H1 (cell line): ENCODE results near the gene LONRF2. TPM values are rescaled to one million over a fixed set of nuclear protein-coding genes. Genes with fewer than 3 reads are reported as not detected.

Experiments used
- CTCF ChIA-PET: fragments of 300-600 bp; sonication (Branson Sonifier 250); formaldehyde crosslinking; loops from one replicate; lab custom pipeline; 2021; ENCODE audit not compliant: partially characterized antibody; lab: Charles Lee
- POLR2A ChIA-PET: fragments of 300-600 bp; sonication (Branson Sonifier 250); formaldehyde crosslinking; loops from one replicate; lab custom pipeline; 2021; ENCODE audit warnings: inconsistent platforms; ENCODE audit not compliant: partially characterized antibody; lab: Charles Lee
- DNase-seq, 2 experiments: peaks; one replicate each; pipeline versions ENCODE4 v3.0.0 to v3.0.0-alpha.2; 2010 to 2022; ENCODE audit warnings: low spot score in 2 of 2, low read depth in 1 of 2, mixed read lengths in 1 of 2
- FAIRE-seq: peaks from 2 replicates; lab custom pipeline; 2011; peaks lifted over from hg19 to GRCh38; lab: Jason Lieb, UNC
- H2AFZ ChIP-seq: 2 replicates; pipeline ENCODE4 v1.8.1; 2012; ENCODE audit warnings: low read length, inconsistent platforms
- H2AK5ac ChIP-seq: 2 replicates; pipeline ENCODE4 v1.6.1; 2013; ENCODE audit warnings: low read depth, low read length
- H2BK120ac ChIP-seq: replicated peaks from 2 replicates; pipeline ENCODE3; 2013; ENCODE audit warnings: low read depth, low read length, inconsistent platforms
- H2BK12ac ChIP-seq: 2 replicates; pipeline ENCODE4 v1.6.1; 2013; ENCODE audit warnings: low read depth, low read length
- H2BK15ac ChIP-seq: 2 replicates; pipeline ENCODE4 v1.6.1; 2013; ENCODE audit warnings: low read length
- H2BK20ac ChIP-seq: 2 replicates; pipeline ENCODE4 v1.6.1; 2013; ENCODE audit warnings: low read length
- H2BK5ac ChIP-seq: 2 replicates; pipeline ENCODE4 v1.6.1; 2013; ENCODE audit warnings: low read depth, low read length
- H3K14ac ChIP-seq: 2 replicates; pipeline ENCODE4 v1.6.1; 2013; ENCODE audit warnings: inconsistent platforms; ENCODE audit not compliant: insufficient read length
- H3K18ac ChIP-seq: 2 replicates; pipeline ENCODE4 v1.6.1; 2013; ENCODE audit warnings: low read length; ENCODE audit errors: extremely low read depth
- H3K23ac ChIP-seq: 2 replicates; pipeline ENCODE4 v1.6.1; 2013; ENCODE audit warnings: inconsistent platforms; ENCODE audit not compliant: insufficient read length
- H3K23me2 ChIP-seq: 2 replicates; pipeline ENCODE4 v1.6.1; 2013; ENCODE audit warnings: low read depth, low read length
- H3K27ac ChIP-seq: 2 replicates; pipeline ENCODE4 v1.6.1; 2011; ENCODE audit warnings: low read depth, low read length, inconsistent platforms
- H3K27me3 ChIP-seq, 4 experiments: replicated peaks in 1 of 4; 1 replicate in 1 of 4; 2 replicates in 3 of 4; pipeline versions ENCODE4 v1.6.1 to v1.8.1; 2011 to 2013; ENCODE audit warnings: low read length in 3 of 4, mild to moderate bottlenecking in 3 of 4, inconsistent platforms in 2 of 4, mixed read lengths in 2 of 4, moderate library complexity in 1 of 4; ENCODE audit not compliant: control insufficient read depth in 3 of 4, insufficient read depth in 3 of 4; ENCODE audit errors: extremely low read depth in 1 of 4
- H3K36me3 ChIP-seq, 4 experiments: 2 replicates each; pipeline versions ENCODE4 v1.6.1 to v1.8.1; 2011 to 2013; ENCODE audit warnings: mild to moderate bottlenecking in 4 of 4, low read length in 3 of 4, moderate library complexity in 2 of 4, control low read depth in 1 of 4, inconsistent platforms in 1 of 4; ENCODE audit not compliant: insufficient read depth in 4 of 4, control insufficient read depth in 2 of 4
- H3K4ac ChIP-seq: replicated peaks from 2 replicates; pipeline ENCODE3; 2013; ENCODE audit warnings: low read length, low read depth, mixed read lengths, inconsistent platforms; ENCODE audit not compliant: insufficient read length
- H3K4me1 ChIP-seq, 4 experiments: replicated peaks in 1 of 4; 1 replicate in 1 of 4; 2 replicates in 3 of 4; pipeline versions ENCODE4 v1.6.1 to v1.8.1; 2011 to 2013; ENCODE audit warnings: low read length in 3 of 4, inconsistent platforms in 2 of 4, mixed read lengths in 1 of 4; ENCODE audit not compliant: insufficient read depth in 4 of 4, control insufficient read depth in 3 of 4
- H3K4me2 ChIP-seq, 2 experiments: 2 replicates each; pipeline versions ENCODE4 v1.6.1 to v1.8.1; 2011 to 2013; ENCODE audit warnings: low read depth in 2 of 2, low read length in 2 of 2, control low read depth in 1 of 2, inconsistent platforms in 1 of 2, mild to moderate bottlenecking in 1 of 2; ENCODE audit not compliant: insufficient read depth in 1 of 2
- H3K4me3 ChIP-seq, 4 experiments: fragments of 200-600, 300-600 bp in 1 of 4; sonication (generic), shearing (Covaris generic), sonication (Bioruptor Twin) in 1 of 4; 2 replicates each; pipeline versions ENCODE4 v1.5.1 to v1.8.1; 2011 to 2016; ENCODE audit warnings: low read length in 4 of 4, low read depth in 3 of 4, control low read depth in 2 of 4, inconsistent platforms in 2 of 4, mild to moderate bottlenecking in 2 of 4, mixed read lengths in 1 of 4, moderate library complexity in 1 of 4; ENCODE audit not compliant: insufficient read depth in 2 of 4; ENCODE audit errors: extremely low read depth in 1 of 4
- H3K56ac ChIP-seq: replicated peaks from 2 replicates; pipeline ENCODE3; 2013; ENCODE audit warnings: low read depth, mild to moderate bottlenecking, mixed read lengths, low read length, inconsistent platforms; ENCODE audit not compliant: insufficient read length
- H3K79me1 ChIP-seq: 2 replicates; pipeline ENCODE4 v1.6.1; 2013; ENCODE audit warnings: low read depth, low read length, control low read depth
- H3K79me2 ChIP-seq, 2 experiments: 2 replicates each; pipeline versions ENCODE4 v1.6.1 to v1.8.1; 2012 to 2013; ENCODE audit warnings: low read length in 2 of 2, mild to moderate bottlenecking in 2 of 2, inconsistent platforms in 1 of 2; ENCODE audit not compliant: insufficient read depth in 2 of 2, control insufficient read depth in 1 of 2
- H3K9ac ChIP-seq, 4 experiments: replicated peaks in 1 of 4; 1 replicate in 1 of 4; 2 replicates in 3 of 4; pipeline versions ENCODE4 v1.6.1 to v1.8.1; 2011 to 2013; ENCODE audit warnings: low read depth in 3 of 4, low read length in 3 of 4, control low read depth in 2 of 4, mild to moderate bottlenecking in 2 of 4, moderate library complexity in 2 of 4, inconsistent platforms in 1 of 4; ENCODE audit errors: extremely low read depth in 1 of 4
- H3K9me3 ChIP-seq, 2 experiments: 2 replicates each; pipeline versions ENCODE4 v1.6.1 to v1.8.1; 2012 to 2013; ENCODE audit warnings: mild to moderate bottlenecking in 2 of 2, moderate library complexity in 2 of 2, control low read depth in 1 of 2, inconsistent platforms in 1 of 2, low read depth in 1 of 2, low read length in 1 of 2, mixed read lengths in 1 of 2; ENCODE audit not compliant: insufficient read depth in 2 of 2
- H4K20me1 ChIP-seq, 2 experiments: replicated peaks in 1 of 2; 2 replicates each; pipeline versions ENCODE3 to v1.8.1; 2011 to 2013; ENCODE audit warnings: inconsistent platforms in 2 of 2, low read length in 2 of 2, mild to moderate bottlenecking in 1 of 2; ENCODE audit not compliant: insufficient read depth in 2 of 2, control insufficient read depth in 1 of 2
- H4K5ac ChIP-seq: 2 replicates; pipeline ENCODE4 v1.6.1; 2013; ENCODE audit warnings: low read length, low read depth, mixed read lengths, inconsistent platforms; ENCODE audit not compliant: insufficient read length
- H4K8ac ChIP-seq: 2 replicates; pipeline ENCODE4 v1.8.0; 2013; ENCODE audit warnings: mild to moderate bottlenecking, moderate library complexity, low read length, inconsistent platforms; ENCODE audit not compliant: insufficient read depth; ENCODE audit errors: extremely low read depth
- H4K91ac ChIP-seq: replicated peaks from 2 replicates; pipeline ENCODE3; 2013; ENCODE audit warnings: low read length, mixed read lengths, inconsistent platforms; ENCODE audit not compliant: insufficient read length
- BRCA1 ChIP-seq: IDR thresholded peaks from 2 replicates; pipeline ENCODE4 v1.6.1; 2012; ENCODE audit warnings: low read depth, low read length, improper control_type of control experiment
- CBX5 ChIP-seq: fragments of 300-800, 300-1000 bp; sonication (generic); IDR thresholded peaks from 2 replicates; pipeline ENCODE4 v1.7.1; 2016; ENCODE audit warnings: antibody characterized with exemption, low read length, low read depth
- CEBPB ChIP-seq: IDR thresholded peaks from 2 replicates; pipeline ENCODE4 v1.6.1; 2012; ENCODE audit warnings: low read depth, low read length
- CHD1 ChIP-seq: IDR thresholded peaks from 2 replicates; pipeline ENCODE4 v1.6.1; 2012; ENCODE audit warnings: low read depth, low read length, improper control_type of control experiment
- GTF2F1 ChIP-seq: IDR thresholded peaks from 2 replicates; pipeline ENCODE4 v1.6.1; 2012; ENCODE audit warnings: low read depth, low read length, improper control_type of control experiment, borderline replicate concordance
- KDM4A ChIP-seq: IDR thresholded peaks from one replicate; pipeline ENCODE4 v1.7.1; 2012; ENCODE audit warnings: low read depth, mild to moderate bottlenecking, moderate library complexity, low read length, inconsistent platforms; ENCODE audit not compliant: severe bottlenecking
- MAX ChIP-seq: IDR thresholded peaks from 2 replicates; pipeline ENCODE4 v1.6.1; 2012; ENCODE audit warnings: inconsistent platforms
- NRF1 ChIP-seq: IDR thresholded peaks from 2 replicates; pipeline ENCODE4 v1.6.1; 2011; ENCODE audit warnings: mild to moderate bottlenecking, low read depth, low read length, improper control_type of control experiment
- PHF8 ChIP-seq: fragments of 200-600 bp; sonication (generic); conservative IDR thresholded peaks from 2 replicates; pipeline ENCODE4 v1.7.1; 2012; ENCODE audit warnings: low read depth, mild to moderate bottlenecking, inconsistent platforms, low read length, moderate library complexity
- SUZ12 ChIP-seq: fragments of 200-600 bp; sonication (generic); IDR thresholded peaks from 2 replicates; pipeline ENCODE4 v1.6.1; 2012; ENCODE audit warnings: mild to moderate bottlenecking, inconsistent platforms, low read length, moderate library complexity, mixed read lengths
- TAF1 ChIP-seq: IDR thresholded peaks from 2 replicates; pipeline ENCODE4 v1.6.1; 2011; ENCODE audit warnings: mild to moderate bottlenecking, low read depth, low read length
- polyA plus RNA-seq, 7 experiments: library from polyadenylated mRNA; depleted of rRNA in 3 of 7; stranded (reverse) in 5 of 7; unstranded in 2 of 7; fragments of >200 nt in 5 of 7; fragments of 200-250 nt in 2 of 7; gene quantifications; 1 replicate in 5 of 7; 2 replicates in 1 of 7; 4 replicates in 1 of 7; pipeline versions ENCODE4 v1.2.1 to v1.2.3, GENCODE V29; 2011 to 2013; ENCODE audit warnings: missing spikeins in 2 of 7, mixed read lengths in 2 of 7
- total RNA-seq: library from RNA; stranded (reverse); fragmentation: NEBNext Ultra II Directional; extraction: Animal tissue kit (Norgen Biotek cat#: 25700); gene quantifications from 2 replicates; pipeline ENCODE4 v1.2.1, GENCODE V29; 2021
- TF ChIP-seq, protein P1 (sequence below): IDR thresholded peaks from 2 replicates; pipeline ENCODE4 v1.6.1; 2011; ENCODE audit warnings: low read depth, mild to moderate bottlenecking, low read length; ENCODE audit not compliant: insufficient read depth
- TF ChIP-seq, protein P2 (sequence below): IDR thresholded peaks from 2 replicates; pipeline ENCODE4 v1.6.1; 2012; ENCODE audit warnings: inconsistent platforms

The LONRF2 gene
- total and polyA plus RNA-seq, 2 of the 8 experiments (the other 6 are each of a cell fraction or from before 2014, with no cell fraction given): 0.24 to 0.74 TPM

- Histone ChIP-seq H3K14ac (no peak overlapping the region), H2AK5ac (no peak overlapping the region)
- CTCF ChIA-PET: interaction anchor here (1.4 kb wide), 1 partner anchor 21 kb away, joined by 3 read pairs; no protein-coding TSS in a partner anchor
These were observed 37.3 kb upstream of the LONRF2 start for GRCh38 chr2:100359576-100359975.

More at GRCh38 chr2:100359576-100359975, 37.3 kb upstream of the LONRF2 start:
- H2BK15ac ChIP-seq: no peak overlapping the region
- H3K27ac ChIP-seq: no peak overlapping the region
- H3K9ac ChIP-seq: no peak overlapping the region
- H4K5ac ChIP-seq: no peak overlapping the region
- H3K23me2 ChIP-seq: no peaks in the 10 kb centered on the region
- H3K79me1 ChIP-seq: no peaks in the 10 kb centered on the region
- H3K18ac ChIP-seq: no peak overlapping the region
- no peak for FAIRE-seq
- H3K79me2 ChIP-seq: no peaks in the 10 kb centered on the region
- H2BK120ac ChIP-seq: no peak overlapping the region
- H4K91ac ChIP-seq: no peak overlapping the region
- H3K9me3 ChIP-seq: peaks cover 6 to 9% of the 10 kb centered on the region in 2 experiments; a peak in 1 of 4 replicates
- H3K4me3 ChIP-seq: no peak overlapping the region
- no peak for DNase-seq
- H4K8ac ChIP-seq: no peak overlapping the region
- TF ChIP-seq PHF8: no peak
- no peak for TF ChIP-seq CHD1
- no peak for TF ChIP-seq CBX5
- no peak for TF ChIP-seq TAF1
- no peak for TF ChIP-seq KDM4A
- TF ChIP-seq GTF2F1: no peak
- no peak for TF ChIP-seq SUZ12
- TF ChIP-seq NRF1: no peak
- TF ChIP-seq, protein P1, sequence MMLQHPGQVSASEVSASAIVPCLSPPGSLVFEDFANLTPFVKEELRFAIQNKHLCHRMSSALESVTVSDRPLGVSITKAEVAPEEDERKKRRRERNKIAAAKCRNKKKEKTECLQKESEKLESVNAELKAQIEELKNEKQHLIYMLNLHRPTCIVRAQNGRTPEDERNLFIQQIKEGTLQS: no peak
- no peak for TF ChIP-seq CEBPB
- TF ChIP-seq, protein P2, sequence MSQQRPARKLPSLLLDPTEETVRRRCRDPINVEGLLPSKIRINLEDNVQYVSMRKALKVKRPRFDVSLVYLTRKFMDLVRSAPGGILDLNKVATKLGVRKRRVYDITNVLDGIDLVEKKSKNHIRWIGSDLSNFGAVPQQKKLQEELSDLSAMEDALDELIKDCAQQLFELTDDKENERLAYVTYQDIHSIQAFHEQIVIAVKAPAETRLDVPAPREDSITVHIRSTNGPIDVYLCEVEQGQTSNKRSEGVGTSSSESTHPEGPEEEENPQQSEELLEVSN: no peak
- no peak for TF ChIP-seq MAX
- no peak for TF ChIP-seq BRCA1
- H3K36me3 ChIP-seq: no peaks in the 10 kb centered on the region
- no peaks in the 10 kb centered on the region for H4K20me1 ChIP-seq
- no peak overlapping the region for H2BK20ac ChIP-seq
- POLR2A ChIA-PET: no interaction called here
- no peaks in the 10 kb centered on the region for H3K27me3 ChIP-seq
- no peak overlapping the region for H3K56ac ChIP-seq
- H3K4ac ChIP-seq: no peak overlapping the region
- H2BK12ac ChIP-seq: no peak overlapping the region
- H2BK5ac ChIP-seq: no peak overlapping the region
- H3K4me2 ChIP-seq: no peak overlapping the region
- no peaks in the 10 kb centered on the region for H3K4me1 ChIP-seq
- no peak overlapping the region for H3K23ac ChIP-seq
- H2AFZ ChIP-seq: no peak overlapping the region
